ENCODE data around the gene UBE2Q2. TPM values are rescaled to one million over a fixed set of nuclear protein-coding genes. Genes with fewer than 3 reads are reported as not detected.

Gene UBE2Q2
- total and polyA plus RNA-seq, 9 of the 15 experiments (the other 6 are each of a cell fraction or from before 2014, with no cell fraction given) = 6.2 to 24.0 (median 16.2) TPM

DNA sequence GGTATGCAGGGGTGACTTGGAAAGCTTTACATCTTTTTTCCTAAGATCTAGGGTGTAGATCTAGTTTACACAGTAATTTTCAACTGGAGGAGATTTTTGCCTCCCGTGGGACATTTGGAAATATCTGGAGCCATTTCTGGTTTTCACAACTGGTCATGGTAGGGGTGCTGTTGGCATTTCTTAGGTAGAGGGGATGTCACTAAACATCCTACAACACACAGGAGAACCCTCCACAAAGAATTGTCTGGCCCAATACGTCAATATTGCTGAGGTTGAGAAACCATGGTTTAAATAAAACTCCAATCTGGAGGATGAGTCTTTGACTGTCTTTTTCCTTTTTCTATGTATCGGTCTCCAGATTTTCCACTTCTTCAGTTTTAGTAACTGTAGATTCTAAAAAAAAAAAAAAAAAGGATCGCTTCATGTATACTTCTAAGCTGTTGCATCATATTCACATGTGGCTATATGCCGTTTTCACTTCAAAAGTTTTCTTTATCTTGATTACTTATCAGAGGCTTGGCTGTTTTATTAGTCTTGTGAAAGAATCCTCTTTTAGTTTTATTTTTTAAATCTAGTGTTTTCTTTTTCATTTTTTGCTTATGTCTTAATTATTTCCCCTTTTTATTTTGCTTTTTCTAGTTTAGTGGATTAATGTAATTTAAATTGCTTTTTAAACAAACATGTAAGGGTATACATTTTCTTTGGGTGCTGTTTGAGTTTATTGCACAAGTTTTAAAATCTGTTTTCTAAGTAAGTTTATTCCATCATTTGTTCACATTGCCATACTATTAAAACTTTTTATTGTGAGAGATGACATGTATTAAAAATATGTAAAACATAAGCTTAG, 21.2 kb downstream of the UBE2Q2 start (continued):
- TF ChIP-seq, protein P1, sequence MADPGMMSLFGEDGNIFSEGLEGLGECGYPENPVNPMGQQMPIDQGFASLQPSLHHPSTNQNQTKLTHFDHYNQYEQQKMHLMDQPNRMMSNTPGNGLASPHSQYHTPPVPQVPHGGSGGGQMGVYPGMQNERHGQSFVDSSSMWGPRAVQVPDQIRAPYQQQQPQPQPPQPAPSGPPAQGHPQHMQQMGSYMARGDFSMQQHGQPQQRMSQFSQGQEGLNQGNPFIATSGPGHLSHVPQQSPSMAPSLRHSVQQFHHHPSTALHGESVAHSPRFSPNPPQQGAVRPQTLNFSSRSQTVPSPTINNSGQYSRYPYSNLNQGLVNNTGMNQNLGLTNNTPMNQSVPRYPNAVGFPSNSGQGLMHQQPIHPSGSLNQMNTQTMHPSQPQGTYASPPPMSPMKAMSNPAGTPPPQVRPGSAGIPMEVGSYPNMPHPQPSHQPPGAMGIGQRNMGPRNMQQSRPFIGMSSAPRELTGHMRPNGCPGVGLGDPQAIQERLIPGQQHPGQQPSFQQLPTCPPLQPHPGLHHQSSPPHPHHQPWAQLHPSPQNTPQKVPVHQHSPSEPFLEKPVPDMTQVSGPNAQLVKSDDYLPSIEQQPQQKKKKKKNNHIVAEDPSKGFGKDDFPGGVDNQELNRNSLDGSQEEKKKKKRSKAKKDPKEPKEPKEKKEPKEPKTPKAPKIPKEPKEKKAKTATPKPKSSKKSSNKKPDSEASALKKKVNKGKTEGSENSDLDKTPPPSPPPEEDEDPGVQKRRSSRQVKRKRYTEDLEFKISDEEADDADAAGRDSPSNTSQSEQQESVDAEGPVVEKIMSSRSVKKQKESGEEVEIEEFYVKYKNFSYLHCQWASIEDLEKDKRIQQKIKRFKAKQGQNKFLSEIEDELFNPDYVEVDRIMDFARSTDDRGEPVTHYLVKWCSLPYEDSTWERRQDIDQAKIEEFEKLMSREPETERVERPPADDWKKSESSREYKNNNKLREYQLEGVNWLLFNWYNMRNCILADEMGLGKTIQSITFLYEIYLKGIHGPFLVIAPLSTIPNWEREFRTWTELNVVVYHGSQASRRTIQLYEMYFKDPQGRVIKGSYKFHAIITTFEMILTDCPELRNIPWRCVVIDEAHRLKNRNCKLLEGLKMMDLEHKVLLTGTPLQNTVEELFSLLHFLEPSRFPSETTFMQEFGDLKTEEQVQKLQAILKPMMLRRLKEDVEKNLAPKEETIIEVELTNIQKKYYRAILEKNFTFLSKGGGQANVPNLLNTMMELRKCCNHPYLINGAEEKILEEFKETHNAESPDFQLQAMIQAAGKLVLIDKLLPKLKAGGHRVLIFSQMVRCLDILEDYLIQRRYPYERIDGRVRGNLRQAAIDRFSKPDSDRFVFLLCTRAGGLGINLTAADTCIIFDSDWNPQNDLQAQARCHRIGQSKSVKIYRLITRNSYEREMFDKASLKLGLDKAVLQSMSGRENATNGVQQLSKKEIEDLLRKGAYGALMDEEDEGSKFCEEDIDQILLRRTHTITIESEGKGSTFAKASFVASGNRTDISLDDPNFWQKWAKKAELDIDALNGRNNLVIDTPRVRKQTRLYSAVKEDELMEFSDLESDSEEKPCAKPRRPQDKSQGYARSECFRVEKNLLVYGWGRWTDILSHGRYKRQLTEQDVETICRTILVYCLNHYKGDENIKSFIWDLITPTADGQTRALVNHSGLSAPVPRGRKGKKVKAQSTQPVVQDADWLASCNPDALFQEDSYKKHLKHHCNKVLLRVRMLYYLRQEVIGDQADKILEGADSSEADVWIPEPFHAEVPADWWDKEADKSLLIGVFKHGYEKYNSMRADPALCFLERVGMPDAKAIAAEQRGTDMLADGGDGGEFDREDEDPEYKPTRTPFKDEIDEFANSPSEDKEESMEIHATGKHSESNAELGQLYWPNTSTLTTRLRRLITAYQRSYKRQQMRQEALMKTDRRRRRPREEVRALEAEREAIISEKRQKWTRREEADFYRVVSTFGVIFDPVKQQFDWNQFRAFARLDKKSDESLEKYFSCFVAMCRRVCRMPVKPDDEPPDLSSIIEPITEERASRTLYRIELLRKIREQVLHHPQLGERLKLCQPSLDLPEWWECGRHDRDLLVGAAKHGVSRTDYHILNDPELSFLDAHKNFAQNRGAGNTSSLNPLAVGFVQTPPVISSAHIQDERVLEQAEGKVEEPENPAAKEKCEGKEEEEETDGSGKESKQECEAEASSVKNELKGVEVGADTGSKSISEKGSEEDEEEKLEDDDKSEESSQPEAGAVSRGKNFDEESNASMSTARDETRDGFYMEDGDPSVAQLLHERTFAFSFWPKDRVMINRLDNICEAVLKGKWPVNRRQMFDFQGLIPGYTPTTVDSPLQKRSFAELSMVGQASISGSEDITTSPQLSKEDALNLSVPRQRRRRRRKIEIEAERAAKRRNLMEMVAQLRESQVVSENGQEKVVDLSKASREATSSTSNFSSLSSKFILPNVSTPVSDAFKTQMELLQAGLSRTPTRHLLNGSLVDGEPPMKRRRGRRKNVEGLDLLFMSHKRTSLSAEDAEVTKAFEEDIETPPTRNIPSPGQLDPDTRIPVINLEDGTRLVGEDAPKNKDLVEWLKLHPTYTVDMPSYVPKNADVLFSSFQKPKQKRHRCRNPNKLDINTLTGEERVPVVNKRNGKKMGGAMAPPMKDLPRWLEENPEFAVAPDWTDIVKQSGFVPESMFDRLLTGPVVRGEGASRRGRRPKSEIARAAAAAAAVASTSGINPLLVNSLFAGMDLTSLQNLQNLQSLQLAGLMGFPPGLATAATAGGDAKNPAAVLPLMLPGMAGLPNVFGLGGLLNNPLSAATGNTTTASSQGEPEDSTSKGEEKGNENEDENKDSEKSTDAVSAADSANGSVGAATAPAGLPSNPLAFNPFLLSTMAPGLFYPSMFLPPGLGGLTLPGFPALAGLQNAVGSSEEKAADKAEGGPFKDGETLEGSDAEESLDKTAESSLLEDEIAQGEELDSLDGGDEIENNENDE (IDR thresholded peaks at IDR 0.05; ENCODE audit: low read depth, low read length) = no peak
- no peak for TF ChIP-seq MTA3 (IDR thresholded peaks at IDR 0.05; ENCODE audit: borderline replicate concordance)
- peak; percentile 64 for TF ChIP-seq POLR2H (tag; IDR thresholded peaks at IDR 0.05; ENCODE audit: low read depth)
- TF ChIP-seq, protein P2, sequence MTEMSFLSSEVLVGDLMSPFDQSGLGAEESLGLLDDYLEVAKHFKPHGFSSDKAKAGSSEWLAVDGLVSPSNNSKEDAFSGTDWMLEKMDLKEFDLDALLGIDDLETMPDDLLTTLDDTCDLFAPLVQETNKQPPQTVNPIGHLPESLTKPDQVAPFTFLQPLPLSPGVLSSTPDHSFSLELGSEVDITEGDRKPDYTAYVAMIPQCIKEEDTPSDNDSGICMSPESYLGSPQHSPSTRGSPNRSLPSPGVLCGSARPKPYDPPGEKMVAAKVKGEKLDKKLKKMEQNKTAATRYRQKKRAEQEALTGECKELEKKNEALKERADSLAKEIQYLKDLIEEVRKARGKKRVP (CRISPR knock-in tag; IDR thresholded peaks at IDR 0.05) = peak; percentile 92
- TF ChIP-seq FOXK2 (conservative IDR thresholded peaks at IDR 0.05 in 1 of 2, IDR thresholded peaks at IDR 0.05 in 1 of 2; ENCODE audit: low read depth in 2 of 2) = peak in 1 of 2 experiments; percentile 43; a peak in 1 of 4 replicates
- peak; percentile 69; the same call in 1 of the 2 replicates for TF ChIP-seq LEF1 (IDR thresholded peaks at IDR 0.05)
- TF ChIP-seq, protein P3, sequence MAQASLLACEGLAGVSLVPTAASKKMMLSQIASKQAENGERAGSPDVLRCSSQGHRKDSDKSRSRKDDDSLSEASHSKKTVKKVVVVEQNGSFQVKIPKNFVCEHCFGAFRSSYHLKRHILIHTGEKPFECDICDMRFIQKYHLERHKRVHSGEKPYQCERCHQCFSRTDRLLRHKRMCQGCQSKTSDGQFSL (CRISPR knock-in tag; IDR thresholded peaks at IDR 0.05) = no peak
- TF ChIP-seq, protein P3 (tag; IDR thresholded peaks at IDR 0.05) = no peak

Measured in K562 (cell line).